ENCODE results near the gene CBARP.

The CBARP gene

GRCh38 chr19:1224047-1224825, 13.6 kb downstream of the CBARP start:
- intact Hi-C loops (cut with DNase I) = no loop called here
- DNase-seq = no peak

GRCh38 chr19:1223018-1223855, 14.6 kb downstream of the CBARP start:
- intact Hi-C loops (cut with DNase I) = no loop called here
- DNase-seq = peak in 1 of 42 donors; percentile 25

- no peak for DNase-seq
- intact Hi-C loops (cut with DNase I) = no loop called here
These were observed 15.4 kb downstream of the CBARP start for GRCh38 chr19:1222394-1222793.

- intact Hi-C loops (cut with DNase I) = no loop called here
- DNase-seq = no peak
These were observed 15.9 kb downstream of the CBARP start for GRCh38 chr19:1221904-1222255.

- intact Hi-C loops (cut with DNase I) = no loop called here
- peak in 37 of 42 donors; percentile 61 to 89 (median 75) for DNase-seq
These were observed 16.6 kb downstream of the CBARP start for GRCh38 chr19:1220976-1221903.

- DNase-seq = no peak
- intact Hi-C loops (cut with DNase I) = no loop called here
These were observed 17.3 kb downstream of the CBARP start for GRCh38 chr19:1220477-1220930.

GRCh38 chr19:1219786-1220476, 17.9 kb downstream of the CBARP start:
- intact Hi-C loops (cut with DNase I) = no loop called here
- DNase-seq = no peak

- DNase-seq = no peak
- intact Hi-C loops (cut with DNase I) = no loop called here
These were observed 18.8 kb downstream of the CBARP start for GRCh38 chr19:1218751-1219567.

- intact Hi-C loops (cut with DNase I) = no loop called here
- DNase-seq = no peak
These were observed 20.4 kb downstream of the CBARP start for GRCh38 chr19:1217366-1217765.

GRCh38 chr19:1216756-1217155, 21.0 kb downstream of the CBARP start:
- intact Hi-C loops (cut with DNase I) = no loop called here
- DNase-seq = no peak

GRCh38 chr19:1214862-1215731, 22.7 kb downstream of the CBARP start:
- intact Hi-C loops (cut with DNase I) = no loop called here
- DNase-seq = peak in 32 of 42 donors; percentile 45 to 84 (median 70)

GRCh38 chr19:1214299-1214861, 23.4 kb downstream of the CBARP start:
- DNase-seq = no peak
- intact Hi-C loops (cut with DNase I) = no loop called here

GRCh38 chr19:1213391-1214286, 24.2 kb downstream of the CBARP start:
- intact Hi-C loops (cut with DNase I) = no loop called here
- DNase-seq = peak in 25 of 42 donors; percentile 31 to 77 (median 60)

GRCh38 chr19:1211494-1212234, 26.1 kb downstream of the CBARP start:
- intact Hi-C loops (cut with DNase I) = no loop called here
- peak in 1 of 42 donors; percentile 14 for DNase-seq

GRCh38 chr19:1210227-1210538, 27.6 kb downstream of the CBARP start:
- DNase-seq = peak in 39 of 42 donors; percentile 39 to 82 (median 69)
- intact Hi-C loops (cut with DNase I) = no loop called here

Measured in head of caudate nucleus (tissue), 42 donors.